ENCODE data around the gene CST4. TPM values are rescaled to one million over a fixed set of nuclear protein-coding genes. Genes with fewer than 3 reads are reported as not detected.

Gene CST4
- total RNA-seq, 6 donors from 2014 or later, result not detected

GRCh38 chr20:23647346-23647745 lies 41.5 kb downstream of the CST4 start:
- no peak for ATAC-seq (ENCODE audit: low FRiP score in 2 of 2)
- WGBS, 2 donors, result 65 to 71% methylated on average over 2 of the region's 2 CpGs

GRCh38 chr20:23646106-23646873 lies 42.5 kb downstream of the CST4 start:
- 34 to 41% methylated on average over 4 of the region's 4 CpGs for WGBS, 2 donors
- no peaks in the 10 kb centered on the region for H3K27me3 ChIP-seq
- no peaks in the 10 kb centered on the region for H3K36me3 ChIP-seq
- H3K4me3 ChIP-seq, result no peak overlapping the region
- H3K9me3 ChIP-seq, result no peaks in the 10 kb centered on the region
- DNase-seq, result no peak
- TF ChIP-seq POLR2A (IDR thresholded peaks at IDR 0.05), result no peak
- TF ChIP-seq POLR2AphosphoS5 (IDR thresholded peaks at IDR 0.05), result no peak
- no peak for TF ChIP-seq EP300 (IDR thresholded peaks at IDR 0.05)
- no peak for TF ChIP-seq CTCF (IDR thresholded peaks at IDR 0.05)
- H3K4me1 ChIP-seq, result peaks cover 4 to 15% (median 8%) of the 10 kb centered on the region in 4 donors
- H3K27ac ChIP-seq, result no peak overlapping the region
- ATAC-seq (ENCODE audit: low FRiP score in 2 of 2), result no peak

More at GRCh38 chr20:23647346-23647745, 41.5 kb downstream of the CST4 start:
- Histone ChIP-seq H3K27ac (no peak overlapping the region), H3K27me3 (no peaks in the 10 kb centered on the region), H3K36me3 (no peaks in the 10 kb centered on the region), H3K9me3 (no peaks in the 10 kb centered on the region), H3K4me3 (no peak overlapping the region), H3K4me1 (peaks cover 0 to 7% (median 2%) of the 10 kb centered on the region in 4 donors)
- no peak for DNase-seq
- TF ChIP-seq POLR2A (IDR thresholded peaks at IDR 0.05) (no peak), POLR2AphosphoS5 (IDR thresholded peaks at IDR 0.05) (no peak), EP300 (IDR thresholded peaks at IDR 0.05) (no peak), CTCF (IDR thresholded peaks at IDR 0.05) (no peak)

- H3K27me3 ChIP-seq, result no peaks in the 10 kb centered on the region
- 89 to 100% methylated on average over 1 of the region's 1 CpG for WGBS, 2 donors
- H3K4me3 ChIP-seq, result no peak overlapping the region
- no peak overlapping the region for H3K27ac ChIP-seq
- TF ChIP-seq CTCF (IDR thresholded peaks at IDR 0.05) (no peak), POLR2AphosphoS5 (IDR thresholded peaks at IDR 0.05) (no peak), POLR2A (IDR thresholded peaks at IDR 0.05) (no peak)
- H3K4me1 ChIP-seq, result peaks cover 4 to 15% (median 8%) of the 10 kb centered on the region in 4 donors
- no peaks in the 10 kb centered on the region for H3K9me3 ChIP-seq
- H3K36me3 ChIP-seq, result no peaks in the 10 kb centered on the region
- ATAC-seq (ENCODE audit: low FRiP score in 2 of 2) (no peak), DNase-seq (no peak)
Measured at GRCh38 chr20:23645575-23645974, 43.3 kb downstream of the CST4 start.

- no peaks in the 10 kb centered on the region for H3K9me3 ChIP-seq
- no peaks in the 10 kb centered on the region for H3K36me3 ChIP-seq
- no peak for ATAC-seq (ENCODE audit: low FRiP score in 2 of 2)
- WGBS, 2 donors, result 94 to 96% methylated on average over 7 of the region's 7 CpGs
- H3K27ac ChIP-seq, result no peak overlapping the region
- peaks cover 4 to 15% (median 8%) of the 10 kb centered on the region in 4 donors for H3K4me1 ChIP-seq
- H3K4me3 ChIP-seq, result no peak overlapping the region
- H3K27me3 ChIP-seq, result no peaks in the 10 kb centered on the region
- no peak for DNase-seq
- TF ChIP-seq CTCF (IDR thresholded peaks at IDR 0.05), result no peak
- no peak for TF ChIP-seq POLR2AphosphoS5 (IDR thresholded peaks at IDR 0.05)
- TF ChIP-seq POLR2A (IDR thresholded peaks at IDR 0.05), result no peak
- no peak for TF ChIP-seq EP300 (IDR thresholded peaks at IDR 0.05)
Measured at GRCh38 chr20:23644164-23644563, 44.7 kb downstream of the CST4 start.

GRCh38 chr20:23643659-23644058 lies 45.2 kb downstream of the CST4 start:
- H3K4me3 ChIP-seq, result no peak overlapping the region

More at GRCh38 chr20:23643659-23644058, 45.2 kb downstream of the CST4 start:
- DNase-seq (no peak), ATAC-seq (ENCODE audit: low FRiP score in 2 of 2) (no peak)
- WGBS, 2 donors, result 53 to 80% methylated on average over 6 of the region's 6 CpGs
- Histone ChIP-seq H3K27ac (no peak overlapping the region), H3K9me3 (no peaks in the 10 kb centered on the region), H3K36me3 (no peaks in the 10 kb centered on the region), H3K4me1 (peaks cover 4 to 15% (median 8%) of the 10 kb centered on the region in 4 donors), H3K27me3 (no peaks in the 10 kb centered on the region)
- TF ChIP-seq POLR2AphosphoS5 (IDR thresholded peaks at IDR 0.05), result no peak
- no peak for TF ChIP-seq EP300 (IDR thresholded peaks at IDR 0.05)
- no peak for TF ChIP-seq POLR2A (IDR thresholded peaks at IDR 0.05)

All from upper lobe of left lung (tissue), 6 donors.